T-helper 9 cell (primary cell): ENCODE data around the gene KAZN.

Experiments used
- DNase-seq: peaks from one replicate; pipeline ENCODE4 v3.0.0-alpha.2; 2020

The KAZN gene

DNA sequence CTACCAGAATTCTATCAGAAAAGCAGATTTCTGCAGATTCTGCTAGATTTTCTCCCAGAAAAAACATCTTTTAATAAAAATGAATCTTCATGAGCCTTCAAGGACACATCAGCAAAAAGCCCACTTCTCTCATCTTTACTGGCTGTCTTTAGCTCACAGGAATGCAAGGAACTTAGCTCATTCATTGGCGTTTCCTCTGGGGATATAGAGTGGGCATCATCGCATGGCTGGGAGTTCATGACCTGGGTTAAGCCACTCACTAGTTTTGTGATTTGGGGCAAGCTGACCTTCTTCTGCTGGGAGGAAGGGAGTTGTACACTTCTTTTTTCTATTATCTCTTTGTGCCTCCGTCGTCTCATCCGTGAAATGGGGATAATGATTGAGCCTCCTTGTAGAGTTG is 149.7 kb downstream of the KAZN start:
- no peak for DNase-seq

DNA sequence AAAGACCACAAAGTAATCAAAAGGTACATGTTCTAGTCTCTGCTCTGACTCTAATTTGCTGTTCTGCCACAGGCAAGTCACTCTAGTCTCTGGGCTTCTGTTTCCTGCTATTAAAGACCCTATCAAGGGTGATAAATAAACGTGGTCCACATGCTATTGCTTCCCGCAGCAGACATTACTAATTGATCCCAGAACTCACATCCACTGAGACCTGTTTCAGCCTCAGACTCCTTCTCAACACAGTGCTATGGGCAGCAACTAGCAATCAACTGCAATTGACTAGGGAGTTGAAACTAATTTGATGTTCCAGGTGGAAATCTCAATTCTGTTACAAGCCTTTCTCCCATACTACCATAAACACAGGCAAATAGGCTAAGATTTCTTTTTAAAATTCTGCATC is 150.5 kb downstream of the KAZN start:
- DNase-seq: no peak

DNA sequence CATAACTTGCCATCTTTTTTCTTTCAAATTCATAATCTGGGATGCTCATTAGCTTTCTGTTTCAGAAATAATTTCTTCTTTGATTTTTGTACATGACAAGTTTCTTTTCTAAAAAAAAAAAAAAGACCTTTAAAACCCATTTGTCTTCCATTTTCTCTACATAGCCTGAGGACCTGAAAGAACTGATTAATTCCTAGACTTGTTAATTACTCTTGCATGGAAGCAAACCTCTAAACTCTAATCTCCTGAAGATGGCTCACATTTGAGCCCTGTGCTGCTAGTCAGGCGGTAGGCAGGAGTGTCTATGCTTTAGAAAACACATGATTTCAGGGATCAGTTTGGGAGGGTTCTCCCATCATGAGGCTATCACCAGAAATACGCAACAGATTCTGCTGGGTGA is 152.0 kb downstream of the KAZN start:
- no peak for DNase-seq

DNA sequence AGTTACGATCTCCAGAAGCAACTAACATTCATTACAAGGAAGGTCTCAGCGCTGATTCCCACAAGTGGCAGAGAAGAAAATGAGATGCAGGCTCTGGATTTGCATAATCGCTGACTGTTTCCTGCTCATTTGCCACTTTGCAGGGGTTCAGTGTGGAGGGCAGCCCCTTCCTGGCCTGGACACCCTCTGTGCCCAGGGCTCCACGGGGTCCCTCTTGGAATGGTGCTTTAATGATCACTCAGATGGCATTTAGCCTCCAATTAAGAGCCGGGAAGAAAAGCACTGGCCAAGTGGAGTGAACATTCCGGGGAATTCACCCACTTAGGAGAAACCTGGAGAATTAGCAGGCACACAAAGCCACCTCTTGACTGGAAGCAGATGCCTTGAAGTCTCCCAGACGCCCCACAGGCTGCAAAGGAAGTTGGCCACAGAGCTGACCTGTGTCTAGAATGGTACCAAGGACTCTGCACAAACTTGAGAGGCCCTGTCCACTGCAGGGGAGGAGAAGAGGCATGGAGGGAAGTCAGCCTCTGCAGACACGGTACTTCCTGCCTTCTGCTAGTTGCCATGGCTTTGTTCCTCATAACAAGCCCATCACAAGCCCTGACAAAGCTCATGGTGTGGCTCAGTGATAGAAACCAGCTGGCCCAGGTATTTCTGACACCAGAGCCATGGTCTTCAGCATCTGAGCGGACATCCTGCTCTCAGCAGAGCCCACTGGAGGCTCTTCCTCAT is 157.2 kb downstream of the KAZN start:
- DNase-seq: no peak

DNA sequence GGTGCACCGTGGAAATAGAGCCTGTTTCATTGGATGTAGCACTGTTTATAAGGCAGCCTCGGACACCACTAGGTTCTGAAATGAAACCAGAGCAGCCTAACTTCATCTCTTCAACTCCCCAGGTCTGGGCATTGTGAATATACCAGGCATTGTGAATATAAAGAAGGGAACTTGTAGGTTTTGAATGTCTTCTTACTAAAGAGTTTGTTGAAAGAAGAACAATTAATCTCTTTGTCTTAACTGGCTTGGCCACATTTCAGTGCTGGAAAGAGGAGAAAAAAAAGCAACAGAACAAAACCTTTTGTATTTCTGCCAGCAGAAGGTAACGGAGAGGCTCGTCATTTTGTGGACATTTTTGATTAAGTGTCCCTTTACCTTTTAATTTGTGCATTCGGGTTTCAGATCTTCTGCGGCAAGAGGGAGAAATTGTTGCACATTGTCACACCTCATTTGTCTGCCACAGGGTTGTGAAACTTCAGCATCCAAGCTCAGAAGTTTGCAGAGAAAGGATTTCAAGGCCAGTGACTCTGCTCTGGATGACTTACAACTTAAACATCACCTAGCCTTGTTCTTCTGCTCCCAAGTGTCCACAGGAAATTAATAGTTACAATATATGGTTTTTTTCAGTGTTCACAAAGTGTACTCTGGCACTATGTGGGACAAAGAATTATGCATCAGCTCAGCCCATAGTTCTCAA is 158.3 kb downstream of the KAZN start:
- no peak for DNase-seq

DNA sequence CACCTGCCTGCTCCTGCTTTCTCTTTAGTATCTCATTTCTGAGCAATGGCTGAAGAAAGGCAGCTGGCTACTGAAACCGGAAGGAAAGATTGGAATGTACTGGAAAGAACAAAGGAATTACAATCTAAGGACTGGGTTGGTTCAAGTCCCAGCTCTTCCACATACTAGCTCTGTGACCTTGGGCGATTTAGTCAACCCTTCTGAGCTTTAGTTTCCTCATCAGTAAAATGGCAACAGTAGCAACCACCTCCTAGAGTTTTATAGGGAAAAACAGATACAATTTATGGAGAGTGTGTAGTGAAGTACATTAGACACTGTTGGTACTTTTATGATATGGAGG is 158.8 kb downstream of the KAZN start:
- DNase-seq: no peak

DNA sequence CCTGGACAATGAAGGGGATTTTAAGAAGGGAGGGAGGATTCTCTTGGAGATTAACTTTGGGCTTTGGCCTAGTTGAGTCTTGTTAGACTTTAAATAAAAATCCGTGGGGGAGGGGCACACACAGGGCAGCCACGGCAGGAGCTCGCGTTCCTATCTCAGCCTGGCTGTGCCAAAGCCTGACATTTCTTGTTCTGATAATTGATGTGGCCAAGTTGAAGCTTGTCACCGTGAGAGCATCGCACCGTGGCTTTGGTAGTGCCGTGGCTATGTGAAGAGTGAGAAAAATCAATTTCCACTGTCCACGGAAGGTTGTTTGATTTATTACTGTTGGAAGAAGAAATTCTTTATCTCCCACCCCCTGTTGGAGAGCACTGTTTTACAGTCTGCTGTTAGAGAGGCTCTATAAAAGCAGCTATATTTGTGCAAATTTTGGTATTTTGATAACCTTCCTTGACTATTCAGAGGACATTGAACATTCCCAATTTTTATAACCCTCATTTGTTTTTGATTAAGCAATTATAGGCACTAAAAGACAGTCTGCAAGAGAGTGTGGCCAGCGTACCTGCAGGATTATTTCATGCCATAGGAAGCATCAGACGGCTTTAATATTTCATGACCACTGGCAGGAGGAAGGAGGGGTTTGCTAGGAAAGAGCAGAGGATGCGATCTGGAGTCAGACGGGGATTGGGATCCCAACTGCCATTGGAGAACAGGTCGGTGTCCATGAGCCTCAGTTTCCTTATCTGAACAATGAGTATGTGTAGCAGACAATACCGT is 160.7 kb downstream of the KAZN start:
- DNase-seq: no peak

DNA sequence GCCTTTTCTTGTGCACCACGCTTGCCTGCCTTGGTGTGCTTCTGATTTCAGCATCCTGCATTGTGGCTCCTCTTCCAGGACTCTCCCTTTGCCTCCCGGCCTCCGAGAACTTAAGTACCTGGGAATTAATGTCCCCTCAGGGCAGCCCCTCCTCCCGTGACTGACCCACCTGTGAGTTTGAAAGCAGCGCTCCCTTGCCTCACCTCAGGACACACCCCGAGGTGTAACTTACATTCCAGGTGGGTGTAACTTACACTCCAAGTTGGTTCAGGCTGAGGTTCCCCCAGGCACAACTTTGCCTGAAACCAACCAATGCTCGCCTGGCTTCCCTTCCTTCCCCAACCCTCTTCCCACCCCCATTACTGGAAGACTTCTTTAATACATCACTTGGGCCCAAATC is 161.4 kb downstream of the KAZN start:
- no peak for DNase-seq

DNA sequence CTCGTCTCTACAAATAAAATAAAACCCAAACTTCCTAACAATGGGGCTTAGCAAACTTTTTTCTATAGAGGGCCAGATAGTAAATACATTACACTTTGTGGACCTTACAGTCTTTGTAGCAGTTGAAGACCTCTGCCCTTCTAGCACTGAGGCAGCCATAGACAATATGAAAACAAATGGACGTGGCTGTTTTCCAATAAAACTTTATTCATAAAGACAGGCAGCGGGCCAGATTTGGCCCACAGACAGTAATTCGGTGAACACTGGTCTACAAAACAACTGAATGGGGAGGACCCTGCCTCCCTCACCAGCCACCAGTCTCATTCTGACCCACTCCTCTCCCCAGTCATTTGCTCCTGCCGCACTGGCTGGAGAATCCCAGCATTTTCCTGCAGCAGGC is 162.3 kb downstream of the KAZN start:
- no peak for DNase-seq

DNA sequence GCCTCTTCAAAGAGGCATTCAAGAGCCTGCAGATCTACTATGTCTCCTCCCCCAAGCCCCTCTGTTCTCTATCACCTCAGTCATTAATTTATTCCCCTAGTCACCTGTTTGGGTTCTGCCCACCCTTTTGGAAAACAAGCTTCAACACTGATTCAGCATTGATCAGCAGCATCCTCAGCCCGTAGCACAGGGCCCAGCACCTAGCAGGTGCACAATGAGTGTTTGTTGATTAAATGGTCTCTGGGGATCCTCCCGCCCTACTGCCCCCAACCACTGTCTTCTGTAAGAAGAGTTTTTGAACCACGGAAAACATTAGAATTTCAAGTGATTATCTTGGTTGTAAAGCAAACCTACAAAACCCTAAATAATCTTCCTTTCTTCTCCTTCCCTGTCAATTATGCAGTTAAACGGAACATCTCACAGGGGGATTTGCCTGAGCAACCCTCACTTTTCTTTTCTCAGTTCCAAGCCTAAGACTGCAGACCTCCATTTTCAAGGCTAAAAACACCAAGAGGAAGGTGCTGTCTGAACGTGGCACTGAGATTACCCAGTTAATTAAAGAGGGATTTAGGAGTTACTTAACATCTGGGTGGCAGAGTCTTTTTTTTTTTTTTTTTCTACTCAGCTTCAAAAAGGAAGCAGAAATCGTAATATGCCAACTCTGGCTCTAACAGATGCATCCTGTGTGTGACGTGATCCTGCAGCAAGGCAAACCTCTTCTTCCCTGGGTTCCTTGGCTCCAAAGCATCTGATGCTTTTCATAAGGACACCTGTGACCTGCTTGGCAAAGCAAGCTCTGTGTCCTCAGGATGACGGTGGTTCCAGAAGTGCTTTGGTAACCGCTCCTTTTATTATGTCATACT is 163.0 kb downstream of the KAZN start:
- no peak for DNase-seq

DNA sequence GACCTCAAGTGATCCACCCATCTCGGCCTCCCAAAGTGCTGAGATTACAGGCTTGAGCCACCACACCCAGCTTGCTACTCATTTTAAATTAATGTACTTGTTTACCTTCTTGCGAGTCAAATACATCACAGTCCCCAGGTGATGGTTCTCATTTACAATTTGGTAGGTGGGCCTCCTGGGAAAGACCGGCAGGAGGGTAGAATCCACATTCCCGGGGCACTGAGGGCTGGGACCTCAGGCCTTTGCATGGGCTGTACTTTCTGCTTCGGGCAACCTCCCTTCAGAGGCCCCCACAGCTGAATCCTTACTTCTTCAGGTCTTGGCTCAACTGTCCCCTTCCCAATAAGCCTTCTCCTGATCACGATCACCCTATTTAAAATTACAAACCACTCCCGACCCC is 165.5 kb downstream of the KAZN start:
- no peak for DNase-seq

DNA sequence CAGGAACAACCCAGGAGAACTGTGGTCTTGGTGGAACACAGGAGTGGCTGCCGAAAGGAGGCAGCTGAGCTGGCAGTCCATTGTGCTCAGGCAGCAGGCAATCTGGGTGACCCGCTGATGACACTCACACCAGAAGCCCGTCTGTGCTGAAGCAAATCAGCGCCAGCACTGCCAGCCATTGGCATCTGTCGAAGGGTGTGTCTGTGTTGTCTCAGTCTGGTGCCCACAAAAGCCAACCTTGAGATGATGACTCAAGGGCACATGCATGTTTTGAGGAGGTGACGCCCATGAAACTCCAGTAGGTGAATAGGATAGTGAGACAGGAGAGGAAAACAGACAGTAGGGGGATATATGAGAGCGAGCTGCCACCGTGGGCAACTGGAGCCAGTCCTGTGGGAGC is 167.3 kb downstream of the KAZN start:
- no peak for DNase-seq

DNA sequence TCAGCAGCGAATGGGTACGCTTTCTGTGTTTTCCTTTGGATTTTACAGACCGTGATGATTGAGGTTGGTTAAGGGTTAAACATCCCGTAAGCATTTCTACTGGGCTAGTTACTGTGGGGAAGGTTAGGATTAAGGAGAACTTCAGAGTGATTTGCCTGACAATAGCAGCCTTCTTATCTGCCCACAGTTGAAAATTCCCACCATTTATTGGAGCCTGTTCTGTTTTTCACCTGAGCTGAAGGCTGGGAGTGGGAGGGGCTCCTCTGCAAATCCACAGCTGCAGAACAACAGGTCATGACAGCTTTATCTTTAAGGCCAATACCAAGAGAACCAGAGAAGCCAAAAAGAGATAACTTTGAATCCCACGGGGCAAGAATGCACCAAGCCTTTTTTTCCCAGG is 168.6 kb downstream of the KAZN start:
- no peak for DNase-seq

DNA sequence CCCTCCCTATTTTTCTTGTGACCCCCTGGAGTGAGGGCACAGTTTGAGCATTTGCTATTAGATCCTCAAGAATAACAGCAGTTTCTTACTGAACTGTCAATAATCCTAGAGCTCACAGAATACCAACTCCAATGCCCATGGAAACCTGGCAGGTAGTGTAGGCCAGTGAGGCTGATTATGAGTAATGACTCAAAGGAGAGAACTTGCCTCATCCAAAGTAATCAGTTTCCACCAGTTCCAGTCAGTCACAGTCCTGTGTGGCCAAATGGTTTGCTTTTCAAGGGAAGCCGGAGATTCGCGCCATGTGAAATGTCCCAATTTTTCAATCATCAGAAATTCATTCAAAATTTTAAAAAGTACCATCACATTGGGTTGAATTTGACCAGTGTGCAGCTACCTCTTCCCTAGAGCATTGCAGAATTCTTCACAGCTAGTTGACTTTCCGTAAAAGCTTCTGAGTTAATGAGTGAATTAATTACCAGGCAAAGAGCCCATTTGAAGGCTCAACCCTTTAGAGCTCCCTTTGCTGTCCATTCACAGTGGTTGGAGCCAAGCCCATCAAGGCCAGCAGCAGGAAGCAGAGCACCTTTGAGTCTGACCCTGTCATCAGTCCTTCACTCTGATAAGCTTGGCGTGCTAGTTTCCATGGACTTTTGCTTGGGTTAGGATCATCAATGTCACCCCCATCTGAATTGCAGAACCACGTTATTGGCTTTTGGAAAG is 170.3 kb downstream of the KAZN start:
- DNase-seq: no peak

DNA sequence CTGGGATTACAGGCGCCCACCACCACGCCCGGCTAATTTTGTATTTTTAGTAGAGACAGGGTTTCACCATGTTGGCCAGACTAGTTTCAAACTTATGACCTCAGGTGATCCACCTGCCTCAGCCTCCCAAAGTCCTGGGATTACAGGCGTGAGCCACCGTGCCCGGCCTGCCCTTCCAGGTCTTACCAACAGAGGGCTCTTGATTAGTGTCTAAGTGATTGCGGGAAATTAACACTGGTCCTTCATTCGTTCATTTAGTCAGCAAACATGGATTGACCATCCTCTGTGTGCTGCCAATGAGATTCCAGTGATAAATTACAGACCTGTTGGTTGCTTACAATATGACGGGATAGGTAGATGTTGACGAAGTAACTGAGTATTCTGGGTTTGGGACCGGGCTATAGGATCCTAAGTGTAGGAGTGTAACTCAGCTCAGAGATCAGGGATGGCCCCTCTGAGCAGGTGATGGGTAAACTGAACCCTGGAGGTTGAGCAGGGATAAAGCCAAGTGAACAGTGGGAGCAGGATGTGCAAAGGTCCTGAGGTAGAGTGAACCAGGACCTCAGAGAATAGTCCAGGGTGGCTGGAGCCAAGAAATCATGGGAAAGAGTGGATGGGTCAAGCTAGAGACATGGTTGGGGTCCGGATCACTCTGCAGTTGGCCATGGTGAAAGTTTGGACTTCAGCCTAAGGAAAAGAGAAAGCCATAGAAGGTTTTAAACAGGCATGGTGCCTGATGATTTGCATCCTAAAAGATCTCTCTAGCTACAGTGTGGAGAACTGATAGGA is 171.2 kb downstream of the KAZN start:
- DNase-seq: no peak

DNA sequence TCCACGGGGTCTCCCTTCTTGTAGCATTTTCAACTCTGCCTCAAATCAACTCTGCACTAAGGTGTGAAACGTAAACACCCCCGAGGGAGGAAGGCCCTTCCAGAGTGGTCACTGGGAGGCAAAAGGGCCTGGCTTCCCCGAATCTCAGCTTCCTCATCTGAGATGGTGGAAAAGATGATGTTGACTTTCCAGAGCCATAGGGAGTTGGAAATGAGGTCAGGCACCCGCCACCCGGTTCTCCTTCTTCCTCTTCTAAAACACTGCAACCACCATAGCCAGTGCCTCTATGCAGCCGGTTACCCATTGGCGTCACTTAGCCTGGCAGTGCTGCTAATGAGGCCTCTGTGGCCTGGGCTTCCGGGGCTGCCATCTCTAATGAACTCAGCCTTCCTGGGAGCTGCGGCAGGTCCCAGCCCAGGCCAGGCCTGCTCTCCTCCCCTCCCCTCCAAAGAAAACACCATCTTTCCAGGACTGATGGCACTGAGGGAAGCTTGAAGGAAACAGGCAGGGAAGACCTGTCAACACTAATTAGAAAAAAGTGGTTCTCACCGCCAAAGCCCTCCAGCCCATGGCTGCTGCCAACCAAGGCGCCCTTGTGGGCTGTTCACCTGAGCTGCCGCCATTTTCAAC is 175.0 kb downstream of the KAZN start:
- no peak for DNase-seq

DNA sequence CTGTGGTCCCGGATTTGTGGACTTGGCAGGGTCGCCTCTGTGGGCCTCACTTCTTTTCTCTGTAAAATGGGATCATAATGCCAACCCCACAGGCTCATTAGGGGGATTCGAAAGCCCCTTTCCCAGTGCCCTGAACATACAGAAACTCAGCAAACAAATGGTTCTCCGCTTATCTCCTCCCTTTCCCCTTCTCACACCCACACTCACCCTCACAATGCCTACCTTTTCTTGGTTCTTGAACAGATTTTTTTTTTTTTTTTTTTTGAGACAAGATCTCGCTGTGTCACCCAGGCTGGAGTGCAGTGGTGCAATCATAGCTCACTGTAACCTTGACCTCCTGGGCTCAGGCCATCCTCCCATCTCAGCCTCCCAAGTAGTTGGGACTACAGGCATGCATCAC is 175.7 kb downstream of the KAZN start:
- no peak for DNase-seq

DNA sequence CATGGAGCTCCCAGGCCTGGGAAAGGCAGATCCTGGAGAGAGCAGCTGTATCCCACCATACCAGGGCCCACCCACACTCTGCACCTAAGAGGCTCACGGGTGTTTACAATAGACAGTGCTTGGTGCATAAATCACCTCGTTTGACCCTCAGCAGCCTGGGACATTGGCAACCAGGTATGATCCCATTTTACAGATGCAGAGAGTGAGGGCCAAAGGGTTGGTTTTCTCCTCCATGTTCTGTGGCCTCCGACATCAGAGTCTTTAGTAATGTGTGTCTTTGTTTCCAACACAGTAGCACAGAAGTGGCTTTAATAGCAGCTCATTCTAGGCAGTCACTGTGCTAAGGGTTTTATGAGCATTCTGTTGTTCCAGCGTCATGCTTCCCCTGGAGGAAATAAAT is 176.5 kb downstream of the KAZN start:
- DNase-seq: no peak

DNA sequence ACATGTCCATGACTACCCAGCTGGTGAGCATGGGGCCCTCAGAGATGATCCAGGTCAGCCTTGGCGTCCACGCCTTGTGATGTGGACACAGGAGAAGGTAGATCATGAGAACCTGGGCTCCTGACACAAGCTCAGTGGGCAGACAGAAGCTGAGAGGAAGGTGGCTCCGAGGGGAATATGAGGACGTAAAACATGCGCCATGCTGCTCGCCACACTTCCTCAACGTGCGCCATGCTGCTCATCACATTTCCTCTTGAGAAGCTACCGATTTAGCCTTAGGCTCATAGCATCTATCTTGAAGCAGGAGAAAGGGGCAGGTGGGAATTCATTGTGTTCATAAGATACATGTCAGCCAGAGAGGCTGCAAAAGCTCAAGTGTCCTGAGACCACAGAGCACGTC is 176.9 kb downstream of the KAZN start:
- no peak for DNase-seq

DNA sequence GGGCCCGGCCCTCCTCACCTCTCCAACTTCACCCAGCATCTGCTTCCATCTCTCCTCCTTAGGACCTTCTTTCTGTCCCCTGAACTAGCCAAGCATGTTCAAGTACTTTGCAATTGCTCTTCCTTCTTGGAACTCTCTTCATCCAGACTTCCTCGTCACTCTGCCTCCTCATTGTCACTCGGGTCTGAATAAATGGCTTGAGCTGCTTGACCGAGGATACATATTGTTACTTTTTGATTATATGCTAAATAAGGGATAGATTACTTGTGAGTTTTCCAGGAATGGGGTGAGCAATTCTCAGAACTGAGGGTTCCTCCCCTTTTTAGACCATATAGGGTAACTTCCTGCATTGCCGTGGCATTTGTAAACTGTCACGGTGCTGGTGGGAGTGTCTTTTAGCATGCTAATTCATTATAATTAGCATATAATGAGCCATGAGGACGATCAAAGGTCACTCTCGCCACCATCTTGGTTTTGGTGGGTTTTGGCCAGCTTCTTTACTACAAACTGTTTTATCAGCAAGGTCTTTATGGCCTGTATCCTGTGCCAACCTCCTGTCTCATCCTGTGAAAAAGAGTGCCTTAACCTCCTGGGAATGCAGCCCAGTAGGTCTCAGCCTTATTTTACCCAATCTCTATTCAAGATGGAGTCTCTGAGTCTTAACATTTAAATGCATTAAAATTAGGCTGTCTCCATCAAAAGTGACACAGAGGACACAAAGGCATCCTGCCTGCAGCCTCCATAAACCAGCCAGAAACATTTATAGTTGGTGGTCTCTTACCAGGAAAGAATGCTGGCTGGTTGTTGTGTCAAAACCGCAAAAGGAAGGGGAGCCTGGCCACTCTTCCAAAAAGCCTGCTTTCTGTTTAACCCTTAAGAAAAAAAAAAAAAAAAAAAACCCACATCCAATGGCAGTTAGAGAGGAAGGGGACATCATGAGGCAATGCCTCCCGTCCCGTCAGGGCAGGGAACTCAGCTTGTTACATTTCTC is 179.3 kb downstream of the KAZN start:
- no peak for DNase-seq
